Activated naive CD4-positive, alpha-beta T cell (primary cell): ENCODE results near the gene TMEM117.

Experiments
- DNase-seq, 4 experiments: peaks; one replicate each; lab custom pipeline; 2025; lab: John Stamatoyannopoulos, UW

The TMEM117 gene

DNA sequence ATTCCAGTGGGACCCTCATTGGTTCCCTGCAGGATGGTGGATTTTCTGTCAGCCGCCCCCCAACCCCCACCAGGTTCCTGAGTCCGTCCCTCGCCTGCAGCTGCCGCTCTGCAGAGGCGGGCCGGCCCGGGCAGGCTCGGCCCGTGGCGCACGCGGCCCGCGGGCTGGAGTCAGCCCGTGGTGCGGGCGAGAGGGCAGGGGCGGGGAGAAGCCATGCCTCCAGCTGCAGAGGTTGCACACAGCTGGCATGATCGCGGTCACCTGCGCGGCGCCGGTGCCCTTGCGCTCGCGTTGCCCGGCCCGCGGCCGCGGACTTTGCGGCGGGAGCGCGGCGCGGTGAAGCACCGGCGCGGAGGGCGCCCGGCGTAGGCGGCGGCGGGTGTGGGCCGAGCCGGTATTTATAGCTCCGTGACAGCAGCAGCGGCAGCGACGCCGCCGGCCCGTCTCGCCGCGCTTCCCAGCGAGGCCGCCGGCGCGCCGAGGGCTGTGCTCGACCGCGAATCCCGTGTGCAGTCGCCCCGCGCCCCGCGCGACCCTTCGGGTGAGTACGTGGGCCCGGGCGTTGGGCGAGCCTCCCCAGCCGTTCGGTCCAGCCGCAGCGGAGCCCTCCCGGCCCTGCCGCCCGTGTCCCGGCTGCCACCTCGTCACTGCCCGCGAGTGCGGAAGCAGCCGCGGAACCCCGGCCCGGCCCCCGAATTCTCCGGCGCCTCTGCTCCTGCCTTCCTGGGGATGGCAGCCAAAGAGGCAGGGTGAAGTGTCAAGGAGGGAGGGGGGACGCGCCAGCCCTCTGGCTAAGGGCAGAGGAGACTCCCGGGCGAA, at the start of gene TMEM117:
Gene TMEM117 (plus strand): TSS at position 426 of the 819 bp plus-strand sequence.
- DNase-seq = peak; percentile 13 to 47 (median 31)

DNA sequence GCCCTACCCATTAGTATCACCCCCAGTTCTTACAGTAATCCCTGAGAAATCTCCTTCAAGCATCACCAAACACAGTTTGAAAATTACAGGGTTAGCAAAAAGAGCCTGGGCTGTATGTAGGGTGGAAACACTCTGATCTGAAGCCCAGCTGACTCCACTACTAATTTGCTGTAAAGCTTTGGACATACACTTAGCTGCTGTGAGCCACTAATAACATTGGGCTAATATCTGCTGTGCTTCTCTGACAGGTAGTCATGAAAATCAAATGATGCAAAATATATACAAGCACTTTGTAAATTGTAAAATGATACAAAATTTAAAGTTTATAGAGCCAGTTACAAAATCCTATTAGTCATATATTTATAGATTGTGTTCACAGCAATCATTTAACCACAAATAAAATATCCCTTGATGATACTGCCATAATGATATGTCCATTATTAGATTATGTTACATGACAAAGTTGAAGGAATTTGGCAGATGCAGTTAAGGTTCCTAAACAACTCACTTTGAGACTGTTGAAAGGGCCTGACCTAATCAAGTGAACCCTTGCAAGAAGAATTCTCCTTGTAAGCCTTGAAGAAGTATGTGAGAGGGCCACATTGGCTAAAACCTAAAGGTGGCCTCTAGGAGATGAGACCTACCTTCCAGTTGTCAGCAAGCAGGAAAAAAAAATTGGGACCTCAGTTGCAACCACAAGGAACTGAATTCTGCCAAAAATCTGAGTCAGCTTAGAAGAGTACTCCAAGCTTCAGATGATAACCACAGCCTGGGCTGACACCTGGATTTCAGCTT, 48.8 kb upstream of the TMEM117 start:
- no peak for DNase-seq

DNA sequence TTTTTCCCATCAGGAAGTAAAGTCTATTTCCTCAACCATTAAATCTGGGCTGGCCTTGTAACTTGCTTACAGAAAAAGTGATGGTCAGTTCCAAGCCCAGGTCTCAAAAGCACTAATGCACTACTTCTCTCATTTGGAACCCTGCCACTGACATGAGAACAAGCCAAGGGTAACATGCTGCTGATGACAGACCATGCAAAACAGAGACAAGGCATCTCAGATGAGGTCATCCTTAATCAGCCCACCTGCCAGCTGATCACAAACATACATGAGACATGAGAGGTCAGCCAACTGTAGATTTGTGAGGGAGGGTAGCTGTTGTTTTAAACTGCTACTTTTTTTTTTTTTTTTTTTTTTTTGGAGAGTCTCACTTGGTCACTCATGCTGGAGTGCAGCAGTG, 45.9 kb upstream of the TMEM117 start:
- no peak for DNase-seq

DNA sequence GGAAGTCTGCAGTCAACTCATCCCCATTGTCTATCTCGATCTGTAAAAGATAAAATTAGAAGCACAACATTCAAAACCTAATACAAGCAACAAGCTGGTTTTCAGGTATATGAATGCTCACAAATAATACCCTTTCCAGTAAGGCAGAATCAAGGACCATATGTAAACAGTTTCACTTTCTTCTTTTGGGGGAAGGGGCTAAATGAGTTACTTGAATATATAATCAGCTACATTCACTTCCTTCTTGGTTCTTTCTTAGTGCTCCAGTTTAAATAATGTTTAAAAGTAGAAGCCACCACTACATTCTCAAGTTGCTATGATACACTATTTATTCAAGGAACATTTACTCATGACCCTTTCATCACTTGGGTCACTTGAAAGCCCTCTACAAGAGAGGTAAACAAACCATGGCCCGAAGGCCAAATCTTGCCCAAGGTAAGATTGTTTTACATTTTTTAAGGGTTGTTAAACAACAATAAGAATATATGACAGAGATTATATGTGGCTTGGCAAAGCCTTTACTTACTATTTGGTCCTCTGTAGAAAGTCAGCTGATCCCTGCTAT, 40.1 kb upstream of the TMEM117 start:
- DNase-seq = no peak

DNA sequence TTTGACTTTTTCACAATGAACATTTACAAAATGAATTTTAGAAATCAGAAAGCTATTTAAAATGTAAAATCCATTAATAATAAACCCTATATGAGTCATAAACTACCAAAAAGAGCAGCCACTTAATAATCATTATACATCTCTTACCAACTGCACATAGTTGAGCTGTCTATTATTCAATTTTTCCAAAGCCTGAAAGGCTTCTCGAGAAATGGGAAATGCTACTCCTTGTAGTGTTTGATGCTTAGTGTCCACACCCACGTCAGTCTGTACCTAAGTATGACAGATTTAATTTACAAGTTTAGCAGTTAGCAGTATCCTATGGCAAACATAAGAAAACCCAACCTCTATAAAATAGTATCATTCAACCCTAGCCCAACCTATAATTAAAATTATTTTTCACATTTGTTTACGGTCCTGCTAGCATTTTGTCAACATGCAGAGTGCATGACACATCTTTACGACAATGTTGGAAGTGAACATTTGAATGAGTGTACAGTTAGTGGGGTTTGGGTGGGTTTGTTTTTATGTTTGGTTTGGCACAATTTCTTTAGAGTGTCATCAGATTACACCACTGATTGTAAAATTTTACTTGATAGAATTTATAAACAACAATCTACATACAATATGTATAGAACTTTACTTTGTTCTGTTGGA, 38.2 kb upstream of the TMEM117 start:
- DNase-seq = no peak

DNA sequence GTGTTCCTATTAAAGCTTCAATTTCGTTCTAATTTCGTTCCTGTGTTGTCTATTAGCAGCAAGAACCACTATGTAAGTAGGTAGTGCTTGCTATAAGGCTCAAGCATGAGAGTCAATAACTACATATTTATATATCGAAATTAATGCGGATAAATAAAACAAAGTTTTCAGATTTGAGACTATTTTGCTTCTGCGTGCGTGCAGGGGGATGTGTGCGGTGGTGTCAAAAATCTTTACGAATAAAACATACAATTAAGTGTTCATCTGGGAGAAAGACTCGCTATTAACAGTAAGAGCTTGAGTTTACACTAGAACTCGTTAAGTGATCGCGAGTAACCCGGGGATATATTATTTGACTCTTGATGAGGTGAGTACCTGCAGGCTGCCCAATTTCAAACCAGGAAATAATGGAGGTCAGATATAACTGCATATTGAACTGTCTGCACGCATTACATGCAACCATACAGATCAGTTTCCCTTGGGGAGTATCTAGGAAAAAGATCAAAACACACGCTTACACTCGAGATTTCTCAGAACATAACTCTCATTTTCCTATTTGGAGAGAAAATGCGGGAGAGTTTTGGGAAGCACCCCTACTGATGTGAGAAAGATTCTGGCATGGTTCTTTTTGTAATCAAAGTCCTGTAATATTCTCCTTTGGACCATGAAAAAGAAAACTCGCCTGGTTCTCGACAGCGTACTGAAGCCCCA, 30.6 kb upstream of the TMEM117 start:
- DNase-seq = no peak

DNA sequence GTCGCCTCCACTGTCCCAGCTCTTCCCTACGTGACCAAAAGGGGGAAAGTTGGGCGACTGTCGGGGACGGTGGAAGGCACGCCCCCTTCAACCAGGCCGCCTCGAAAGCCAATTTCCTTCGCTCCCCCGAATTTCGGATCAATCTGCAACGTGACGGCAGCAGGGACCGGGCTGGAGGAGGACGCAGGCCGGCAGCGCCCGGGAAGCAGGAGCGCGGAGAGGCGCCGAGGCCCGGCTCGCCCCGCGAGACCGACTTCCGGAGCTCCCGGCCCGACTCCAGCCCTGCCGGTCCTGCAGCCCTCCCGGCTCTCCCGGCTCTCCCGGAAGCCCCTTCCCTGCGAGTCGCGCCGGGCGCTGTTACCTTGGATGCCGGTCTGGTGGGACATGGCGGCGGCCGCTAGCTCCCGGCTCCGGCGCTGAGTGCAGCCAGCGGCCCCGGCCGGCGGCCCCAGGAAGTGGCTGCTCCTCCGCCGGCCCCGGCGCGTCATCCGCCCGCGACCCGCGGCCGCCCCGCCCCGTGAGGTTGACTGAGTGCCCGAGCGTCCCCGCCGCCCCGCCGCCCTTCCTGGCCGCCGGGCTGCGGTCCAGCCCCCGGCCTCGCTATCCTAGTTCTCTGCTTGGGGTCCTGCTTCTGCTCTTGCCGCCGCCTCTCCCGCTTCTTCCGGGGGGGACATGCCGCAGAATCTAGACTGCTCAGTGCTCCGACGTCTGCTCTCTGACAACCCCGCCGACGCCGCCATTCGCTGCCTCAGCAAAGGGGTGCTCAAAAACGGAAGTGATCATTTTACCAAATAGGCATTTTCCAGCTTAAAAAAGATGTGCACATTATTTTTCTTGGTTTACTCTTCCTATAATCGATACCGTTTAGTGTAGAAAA, 29.8 kb upstream of the TMEM117 start, which contains the start of gene TWF1:
Gene TWF1 (minus strand): TSS at position 458 of the 877 bp plus-strand sequence. CDS start 72 bp downstream, at position 386.
- DNase-seq = peak; percentile 64 to 80 (median 74)

DNA sequence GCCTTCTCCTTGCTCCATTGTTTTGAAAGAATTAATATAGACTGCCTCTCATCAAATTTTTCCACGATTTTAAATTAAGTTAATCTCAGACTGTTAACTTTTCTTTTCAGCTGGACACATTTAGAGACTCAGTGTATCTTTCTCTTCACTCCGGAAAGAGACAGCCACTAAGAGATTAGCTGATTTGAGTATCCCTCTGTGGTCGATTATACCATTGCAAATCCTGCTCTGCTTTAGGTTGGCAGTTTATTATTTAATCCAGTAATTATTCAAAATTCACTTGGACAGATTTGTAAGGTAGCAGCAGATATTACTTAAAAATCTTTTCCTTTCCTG, 29.2 kb upstream of the TMEM117 start:
- DNase-seq = no peak

DNA sequence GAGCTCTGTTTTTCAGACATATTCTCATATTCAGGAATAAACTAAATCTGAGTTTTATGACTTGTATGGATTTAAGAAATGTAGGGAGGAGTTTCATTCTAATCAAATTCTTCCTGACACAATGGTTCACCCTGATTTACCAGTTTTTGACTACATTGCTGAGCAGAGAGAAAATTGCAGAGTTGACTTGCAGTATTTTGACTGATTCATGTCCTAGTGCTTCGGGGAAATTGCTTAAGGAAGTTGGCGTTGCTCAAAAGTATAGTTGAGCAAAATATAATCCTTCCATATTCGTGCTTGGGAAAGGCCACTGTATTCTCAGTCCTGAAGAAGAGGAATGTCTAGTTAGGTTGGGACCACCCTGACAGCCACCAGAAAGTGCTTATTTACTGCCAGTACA, 28.5 kb upstream of the TMEM117 start:
- no peak for DNase-seq

DNA sequence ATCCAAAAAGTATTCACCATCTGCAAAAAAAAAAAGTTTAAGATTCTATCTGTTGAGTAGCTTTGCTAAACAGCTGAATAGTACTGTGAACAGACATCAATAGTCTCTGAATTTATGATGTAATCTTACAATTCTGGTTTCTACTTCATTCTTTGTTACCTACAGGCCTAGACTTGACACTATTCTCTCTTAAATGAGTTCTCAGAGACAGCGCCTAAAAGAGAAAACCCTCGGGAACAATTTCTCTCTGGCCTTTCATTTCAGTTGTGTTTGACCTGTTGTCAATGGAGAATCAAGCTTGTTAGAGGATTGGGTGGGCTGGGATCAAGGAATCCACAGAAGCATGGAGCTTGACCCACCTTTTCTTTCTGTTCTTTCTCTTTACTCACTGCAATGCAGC, 23.8 kb upstream of the TMEM117 start:
- DNase-seq = no peak

DNA sequence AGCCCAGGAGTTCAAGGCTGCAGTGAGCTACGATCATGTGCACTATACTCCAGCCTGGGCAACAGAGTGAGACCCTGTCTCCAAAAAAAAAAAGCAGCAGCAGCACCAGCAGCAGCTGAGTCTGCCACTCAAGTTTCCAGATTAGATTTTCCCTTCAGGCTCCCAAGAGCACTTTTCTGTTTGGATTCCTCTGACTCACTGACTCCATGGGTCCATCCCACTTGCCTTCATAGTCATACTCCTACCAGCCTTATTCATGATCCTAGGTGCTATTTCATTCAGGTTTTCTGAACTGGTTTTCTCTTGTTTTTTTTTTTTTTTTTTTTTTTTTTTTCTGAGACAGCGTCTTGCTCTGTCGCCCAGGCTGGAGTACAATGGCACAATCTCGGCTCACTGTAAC, 23.0 kb upstream of the TMEM117 start:
- DNase-seq = no peak

DNA sequence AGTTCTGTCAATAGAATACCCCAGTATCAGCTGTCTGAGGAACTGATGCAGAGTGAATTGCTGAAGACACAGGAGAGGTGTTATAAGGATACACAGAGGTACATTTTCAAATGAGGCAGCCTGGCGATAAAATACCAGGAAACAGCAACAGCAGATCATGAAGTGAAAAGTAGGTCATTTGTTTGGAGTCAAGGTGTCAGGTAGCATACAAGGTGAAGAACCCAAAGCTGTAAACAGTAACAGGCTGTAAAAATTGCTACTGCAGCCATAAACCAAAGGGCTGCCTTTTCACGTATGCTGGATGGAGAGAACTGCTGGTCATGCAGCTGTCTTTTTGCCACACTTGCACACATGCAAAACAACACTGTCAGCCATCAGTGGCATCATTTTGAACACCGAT, 20.5 kb upstream of the TMEM117 start:
- DNase-seq = no peak

DNA sequence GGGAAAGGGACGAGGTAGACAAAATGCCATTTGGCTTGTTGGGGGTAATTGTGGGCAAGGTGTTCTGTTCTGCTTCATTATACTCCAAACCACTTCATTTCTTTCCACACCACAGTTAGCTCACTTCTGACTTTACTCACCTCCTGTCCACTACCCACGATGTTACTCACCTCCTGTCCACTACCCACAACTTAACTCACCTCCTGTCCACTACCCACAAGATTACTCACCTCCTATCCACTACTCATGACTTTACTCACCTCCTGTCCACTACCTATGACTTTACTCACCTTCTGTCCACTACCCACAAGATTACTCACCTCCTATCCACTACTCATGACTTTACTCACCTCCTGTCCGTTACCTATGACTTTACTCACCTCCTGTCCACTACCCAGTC, 19.7 kb upstream of the TMEM117 start:
- DNase-seq = no peak

DNA sequence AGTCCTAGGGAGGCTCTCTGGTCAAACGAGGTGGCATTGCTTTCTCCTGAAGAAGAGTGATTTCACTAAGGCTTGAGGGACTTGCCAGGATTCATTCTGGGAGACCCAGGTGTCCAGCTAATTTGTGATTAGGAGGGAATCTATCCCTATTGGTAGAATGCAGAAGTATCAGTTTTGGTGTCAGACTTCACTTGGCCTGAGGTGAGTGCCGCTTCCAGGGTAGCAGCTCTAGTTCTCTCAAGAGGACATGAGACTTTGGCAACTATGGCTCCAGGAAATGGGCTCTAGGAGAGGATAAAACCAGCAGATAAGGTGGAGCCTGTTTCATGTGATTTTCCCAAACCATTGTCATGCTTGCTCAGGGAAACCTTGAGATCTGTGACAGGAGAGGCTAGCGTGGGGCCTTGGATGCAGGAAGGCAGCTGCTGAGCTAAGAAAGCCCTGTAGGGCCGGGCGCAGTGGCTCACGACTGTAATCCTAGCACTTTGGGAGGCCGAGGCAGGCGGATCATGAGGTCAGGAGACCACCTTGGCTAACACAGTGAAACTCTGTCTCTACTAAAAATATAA, 11.6 kb upstream of the TMEM117 start:
- DNase-seq = no peak

DNA sequence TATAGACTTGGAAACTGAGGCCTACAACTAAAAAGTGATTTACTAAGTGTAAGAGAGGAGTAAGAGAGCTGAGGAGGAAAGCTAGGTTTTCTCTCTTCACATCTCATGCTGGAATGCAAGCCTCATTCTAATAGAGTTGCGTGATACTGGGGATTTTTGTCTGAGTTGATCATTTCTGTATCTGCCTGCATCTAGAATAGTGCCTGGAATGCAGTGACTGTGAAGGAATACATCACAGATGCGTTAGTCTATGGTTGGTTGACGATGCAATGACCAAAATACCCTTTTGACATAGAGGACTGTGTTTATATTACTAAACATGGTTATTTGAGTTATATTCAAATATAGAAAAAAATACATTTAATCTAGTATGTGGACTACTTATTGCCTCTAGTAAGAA, 9.2 kb upstream of the TMEM117 start:
- no peak for DNase-seq

DNA sequence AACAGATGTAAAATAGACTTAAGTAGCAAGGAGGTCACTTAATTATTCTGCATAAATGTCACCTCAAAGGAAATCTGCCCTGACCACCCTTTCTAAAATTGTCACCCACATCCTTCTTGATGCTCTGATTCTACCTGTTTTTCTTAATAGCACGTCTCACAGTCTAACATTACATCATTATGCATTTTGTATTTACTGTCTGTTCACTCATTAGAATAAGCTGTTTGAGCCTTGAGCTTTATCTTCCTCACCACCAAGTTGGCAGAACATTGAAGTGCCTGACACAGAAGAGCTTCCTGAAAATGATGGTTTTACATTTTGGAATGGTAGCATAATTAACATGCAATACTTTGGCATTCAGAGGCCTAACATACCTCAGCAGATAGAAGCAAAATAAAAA, 8.8 kb upstream of the TMEM117 start:
- DNase-seq = no peak

DNA sequence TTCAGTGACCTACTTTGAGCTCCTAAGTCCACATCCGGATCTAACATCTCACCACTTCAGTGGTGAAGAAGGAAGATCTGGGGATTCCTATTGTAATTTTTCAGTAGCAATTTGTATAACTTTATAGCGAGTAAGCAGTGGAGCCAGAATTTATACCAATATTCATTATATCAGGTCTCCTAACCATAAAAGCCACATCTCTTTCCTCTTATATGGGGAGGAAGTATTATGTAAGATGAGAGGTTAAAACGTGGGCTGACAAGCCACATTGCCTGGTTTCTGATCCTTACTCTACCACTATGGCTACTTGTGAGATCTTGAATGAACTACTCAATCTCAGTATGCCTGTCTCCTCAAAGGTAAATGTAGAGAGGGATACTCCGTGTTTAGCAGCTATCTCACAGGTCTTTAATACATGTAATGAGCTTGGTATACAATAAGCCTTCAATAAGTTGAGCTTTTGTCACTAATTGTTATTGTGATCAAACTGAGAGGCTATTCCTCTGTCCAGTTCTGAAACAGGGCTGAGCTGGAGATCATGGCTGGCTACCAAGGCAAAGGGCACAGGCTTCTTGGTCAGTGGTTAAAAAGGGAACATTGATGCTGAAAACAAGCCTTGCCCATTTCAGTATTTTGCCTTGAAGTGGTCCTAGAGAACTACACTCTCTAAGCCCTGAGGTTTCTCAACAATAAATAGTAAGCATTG, 3.3 kb upstream of the TMEM117 start:
- DNase-seq = no peak

DNA sequence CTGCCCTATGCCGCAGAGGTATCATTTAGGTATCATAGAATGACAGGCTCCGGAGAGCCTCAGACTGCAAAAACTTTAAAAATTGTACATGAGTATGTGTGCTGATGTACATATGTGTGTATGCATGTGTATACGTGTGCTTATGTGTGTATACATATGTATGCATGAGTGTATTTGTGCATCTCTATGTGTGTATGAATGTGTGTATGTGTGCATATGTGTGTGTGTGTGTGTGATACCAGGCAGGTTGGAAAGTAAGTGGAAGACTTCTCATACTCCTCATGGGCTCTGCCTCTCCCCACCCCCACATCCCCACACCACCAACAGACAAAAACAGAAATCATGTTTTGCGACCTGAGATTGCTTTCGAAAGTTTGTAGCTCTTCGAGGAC, 621 bp upstream of the TMEM117 start:
- no peak for DNase-seq

DNA sequence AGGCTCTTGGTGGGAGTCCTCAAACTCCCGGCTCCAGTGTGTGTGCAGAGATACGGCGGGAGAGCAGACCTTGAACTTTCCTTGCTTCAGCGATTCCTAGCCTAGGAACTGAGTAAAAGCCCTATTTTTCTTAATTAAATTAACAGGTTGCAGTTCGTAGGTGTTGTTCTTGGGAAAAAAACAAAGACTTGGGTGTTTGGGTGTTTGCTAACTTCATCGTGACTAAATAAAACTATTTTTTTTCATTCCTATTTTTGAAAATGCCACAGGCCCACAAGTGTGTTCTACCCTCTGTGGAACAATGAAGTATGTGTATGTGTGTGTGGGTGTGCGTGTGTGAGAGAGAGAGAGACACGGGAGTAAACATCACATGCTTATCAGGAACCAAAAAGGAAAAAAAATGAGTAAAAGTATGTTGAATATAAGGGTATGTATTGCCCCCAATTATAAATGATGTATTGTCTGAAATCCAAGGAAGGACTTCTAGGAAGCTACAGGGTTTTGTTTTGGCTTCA, 651 bp downstream of the TMEM117 start:
- DNase-seq = no peak

DNA sequence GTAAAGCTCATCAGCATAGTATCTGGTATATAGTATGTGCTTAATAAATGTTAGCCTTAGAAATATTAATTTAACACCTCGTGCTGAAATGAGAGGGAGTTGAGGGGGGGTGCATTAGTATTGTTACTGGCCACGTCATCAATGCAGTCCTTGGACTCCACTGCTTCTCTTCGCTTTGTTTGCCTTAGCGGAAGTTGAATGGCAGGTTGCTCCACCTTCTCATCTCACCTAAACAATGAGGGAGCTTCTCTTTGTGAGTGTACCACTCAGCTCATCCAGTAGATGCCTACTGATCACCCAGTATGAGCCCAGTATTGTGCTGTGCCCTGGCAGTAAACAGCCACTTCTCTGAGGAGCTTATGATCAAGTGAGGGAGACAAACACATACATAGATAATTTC, 4.5 kb downstream of the TMEM117 start:
- DNase-seq = no peak
